GM19395 (cell line): Measurements from ENCODE around the gene SBF2.
A peak's percentile ranks its signal among the peaks of the same experiment; 100 is the strongest.
"Not testable (repeated sequence)": the region's sequence is repeated elsewhere in the genome, so short reads cannot be mapped to it uniquely, and the experiment has no call there.

Experiments used
- ATAC-seq: cut with Tn5 transposase; IDR thresholded peaks from one replicate; pipeline ENCODE4 v1.9.1; 2021; ENCODE audit warnings: mild to moderate bottlenecking, moderate library complexity; ENCODE audit not compliant: unreplicated experiment

Gene SBF2

DNA sequence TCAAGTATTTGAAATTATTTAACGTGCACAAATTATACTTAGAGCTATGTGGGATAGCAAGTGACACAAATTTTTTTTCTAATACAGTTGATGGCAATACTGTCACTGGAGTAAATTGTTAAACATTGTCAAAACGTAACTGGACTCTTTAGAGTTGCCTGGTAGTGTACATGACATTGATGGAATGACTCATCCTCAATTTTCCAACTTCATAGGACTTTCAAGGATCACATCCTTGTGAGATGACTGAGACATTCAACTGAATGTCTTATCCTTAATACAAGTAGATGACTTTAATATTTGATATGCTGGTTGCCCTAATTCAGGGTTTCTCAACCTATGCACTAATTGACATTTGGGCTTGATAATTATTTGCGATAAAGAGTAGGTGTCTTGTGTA is 320.1 kb downstream of the SBF2 start:
- no peak for ATAC-seq

DNA sequence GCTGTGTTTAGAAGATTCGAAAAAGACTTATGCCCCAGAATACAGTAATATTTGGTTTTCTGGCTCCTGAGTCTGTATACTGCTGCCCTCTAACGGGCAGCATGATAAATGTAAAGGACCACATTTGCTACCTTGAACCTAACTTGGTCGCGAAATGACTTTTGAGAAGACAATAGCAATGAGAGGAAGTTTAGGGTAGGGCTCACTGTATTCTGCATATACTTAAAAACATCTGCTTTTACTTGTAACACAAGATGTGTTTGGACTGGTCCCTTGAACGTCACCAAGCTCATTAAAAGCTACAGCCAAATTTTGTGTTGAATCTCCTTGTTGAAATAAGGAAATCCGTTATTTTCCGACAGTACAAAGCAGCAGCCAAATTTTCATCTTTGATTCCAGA is 321.0 kb downstream of the SBF2 start:
- ATAC-seq = no peak

DNA sequence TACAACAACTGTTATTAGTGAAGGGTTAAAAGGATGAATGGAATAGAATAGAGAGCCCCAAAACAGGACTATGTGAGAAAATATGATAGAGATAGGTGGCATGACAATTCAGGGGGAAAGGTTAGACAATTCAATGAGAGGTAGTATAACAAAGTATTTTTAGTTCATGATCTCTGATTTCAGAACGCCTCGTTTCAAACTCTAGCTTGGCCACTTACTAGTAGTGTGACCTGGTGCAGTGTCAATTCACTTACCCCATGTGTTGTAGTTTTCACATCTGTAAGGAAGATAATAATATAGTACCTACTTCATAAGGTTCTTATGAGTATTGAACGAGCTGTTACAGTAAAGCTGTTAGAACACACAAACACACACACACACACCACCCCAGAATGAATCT is 322.1 kb downstream of the SBF2 start:
- no peak for ATAC-seq

DNA sequence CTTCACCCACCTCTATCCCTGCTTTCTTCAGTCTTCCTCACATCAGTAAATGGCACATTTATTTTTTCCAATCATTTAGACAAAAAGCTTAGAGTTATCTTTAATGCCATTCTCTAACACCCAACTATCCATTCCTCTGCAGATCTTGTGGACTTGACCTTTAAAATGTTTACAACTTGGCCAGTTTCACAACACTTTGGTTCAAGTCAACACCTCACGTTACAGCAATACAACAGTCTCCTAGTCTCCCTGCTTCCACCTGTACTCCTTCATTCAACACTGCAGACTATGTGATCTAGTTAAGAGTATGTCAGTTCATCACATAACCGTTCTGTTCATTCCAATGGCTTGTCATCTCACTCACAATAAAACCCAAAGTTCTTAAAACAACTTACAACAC is 325.0 kb downstream of the SBF2 start:
- ATAC-seq = no peak

DNA sequence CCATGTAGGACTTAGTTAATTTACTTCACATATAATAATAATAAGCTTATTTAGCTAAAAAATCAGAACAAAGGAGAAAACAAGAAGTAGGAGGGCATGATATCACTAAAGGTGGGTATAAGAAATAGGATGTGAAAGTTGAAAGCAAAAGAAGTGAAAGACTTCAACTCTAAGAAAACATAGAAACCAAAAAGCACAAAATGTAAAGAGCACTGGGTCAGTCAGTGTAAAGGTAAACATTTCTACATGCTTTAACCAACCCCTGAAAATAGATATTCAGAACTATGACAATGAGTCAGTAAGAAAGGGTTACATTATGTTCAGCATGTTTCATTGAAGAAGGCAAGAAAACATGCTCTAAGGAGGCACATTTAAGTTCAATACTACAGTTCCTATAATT is 331.3 kb downstream of the SBF2 start:
- peak; percentile 98 for ATAC-seq

DNA sequence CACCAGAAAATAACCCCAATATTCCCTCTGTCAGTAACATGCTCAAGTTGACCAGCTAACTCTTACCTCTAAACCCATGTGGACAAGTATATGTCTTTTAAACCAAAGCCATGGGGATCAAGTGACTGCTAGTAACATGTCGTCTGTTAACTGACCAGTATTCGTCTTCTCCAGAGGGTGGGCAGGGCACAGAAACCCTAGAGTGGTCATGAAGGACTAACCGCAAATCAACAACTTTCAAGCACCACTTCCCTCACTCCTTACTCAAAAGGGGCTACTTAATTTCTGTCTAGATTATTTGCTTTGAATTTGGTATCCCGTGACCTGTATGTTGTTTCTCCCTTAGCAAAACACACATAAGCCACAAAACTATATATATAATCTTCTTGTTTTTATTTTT is 336.9 kb downstream of the SBF2 start:
- ATAC-seq = no peak

DNA sequence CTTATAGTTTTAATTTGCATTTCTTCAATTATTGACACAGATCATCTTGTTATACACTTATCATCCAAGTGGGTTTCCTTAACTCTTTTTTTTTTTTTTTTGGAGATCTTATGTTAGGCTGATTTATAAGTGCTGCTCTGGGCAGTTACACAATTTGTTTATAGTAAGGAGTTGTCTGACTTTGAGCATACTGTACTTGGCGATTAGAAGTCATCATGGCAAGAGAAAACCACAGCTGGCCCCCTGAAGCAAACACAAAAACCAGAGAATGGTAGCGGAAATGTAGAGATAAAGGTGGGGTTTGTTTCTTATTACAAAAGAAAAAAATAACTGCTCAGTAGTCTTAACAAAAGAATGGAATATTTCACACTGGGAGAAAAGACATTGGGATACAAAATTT is 337.5 kb downstream of the SBF2 start:
- no peak for ATAC-seq

DNA sequence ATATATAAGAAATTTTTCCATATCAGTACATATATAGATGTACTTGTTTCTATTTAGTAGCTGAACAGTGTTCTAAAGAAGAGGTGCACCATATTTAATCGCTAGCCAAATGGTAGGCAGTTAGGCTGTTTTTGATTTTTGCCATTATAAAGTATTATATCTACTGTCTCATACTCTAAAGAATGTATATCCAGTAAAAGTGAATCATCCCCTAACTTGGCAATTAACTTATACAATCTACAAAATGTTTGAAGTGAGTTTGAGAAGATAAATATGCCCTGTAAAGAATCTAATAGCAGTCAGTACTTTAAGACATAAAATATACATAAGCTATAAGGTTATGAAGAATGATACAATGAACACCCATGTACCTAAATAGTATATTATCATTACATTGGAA is 338.6 kb downstream of the SBF2 start:
- no peak for ATAC-seq

DNA sequence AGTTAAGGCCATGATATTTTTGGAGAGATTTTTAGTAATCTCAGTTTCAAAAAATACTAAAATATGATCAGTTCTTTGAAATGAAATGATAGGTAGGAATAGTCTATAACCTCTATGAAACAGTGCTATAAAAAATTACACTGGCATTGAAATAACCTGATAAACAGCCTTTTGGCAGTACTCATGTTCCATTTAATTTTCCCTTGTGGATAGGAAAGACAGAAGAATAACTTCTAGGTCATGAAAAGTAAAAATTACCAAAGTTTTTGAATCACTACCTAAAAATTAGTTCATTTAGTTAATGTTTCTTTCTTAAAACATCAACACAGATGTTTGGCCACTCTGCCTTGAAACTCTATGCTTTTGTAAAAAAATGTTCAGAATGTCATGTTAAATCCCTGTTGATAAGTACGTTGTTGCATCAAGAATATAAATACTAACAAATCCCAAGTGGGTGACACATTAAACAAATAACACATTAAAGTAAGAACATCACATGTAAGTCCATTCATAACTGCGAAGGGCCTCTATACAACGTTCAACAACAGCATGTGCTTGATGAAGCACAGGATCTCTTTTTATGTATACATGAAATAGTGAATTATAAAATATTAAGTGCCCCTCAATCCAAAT is 339.9 kb downstream of the SBF2 start:
- no peak for ATAC-seq

DNA sequence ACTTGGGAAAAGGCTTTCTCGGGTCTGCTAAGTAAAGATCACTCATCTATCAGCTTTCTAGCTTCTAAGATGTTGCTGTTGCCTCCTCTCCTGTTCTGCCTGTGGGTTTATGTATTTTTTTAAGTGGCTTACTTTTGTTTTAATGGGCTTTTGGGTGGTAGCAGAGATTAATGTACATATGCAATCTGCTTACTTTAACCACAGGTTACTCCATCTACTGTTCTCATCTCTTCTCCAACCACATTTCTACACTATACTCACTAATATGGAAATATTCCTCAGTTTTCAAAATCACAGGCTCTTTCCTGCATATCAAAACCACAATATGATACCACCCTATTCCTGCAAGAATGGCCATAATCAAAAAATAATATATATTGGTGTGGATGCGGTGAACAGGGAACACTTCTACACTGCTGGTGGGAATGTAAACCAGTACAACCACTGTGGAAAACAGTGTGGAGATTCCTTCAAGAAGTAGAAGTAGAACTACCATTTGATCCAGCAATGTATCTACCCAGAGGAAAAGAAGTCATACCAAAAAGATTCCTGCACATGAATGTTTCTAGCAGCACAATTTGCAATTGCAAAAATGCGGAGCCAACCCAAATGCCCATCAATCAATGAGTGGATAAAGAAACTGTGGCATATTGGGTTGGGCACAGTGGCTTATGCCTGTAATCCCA is 341.4 kb downstream of the SBF2 start:
- ATAC-seq = no peak

DNA sequence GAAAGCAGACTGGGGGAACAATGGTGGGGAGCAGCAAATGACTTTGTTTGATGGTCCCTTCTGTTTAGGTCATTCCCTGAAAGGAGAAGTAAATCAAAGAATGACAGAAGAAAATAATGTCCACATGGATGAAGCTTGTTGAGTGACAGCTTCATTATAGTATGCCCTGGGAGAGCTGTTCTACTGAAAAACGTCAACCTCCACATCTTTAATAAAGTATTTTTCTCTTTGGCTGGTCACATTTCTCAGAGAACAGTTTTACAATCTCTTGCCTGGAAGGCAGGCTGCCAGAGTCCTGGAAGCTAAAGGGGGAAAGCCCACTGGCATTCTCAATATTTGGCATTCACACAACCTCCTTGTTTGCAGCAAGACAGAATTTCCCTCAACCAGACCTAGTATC is 342.2 kb downstream of the SBF2 start:
- no peak for ATAC-seq

DNA sequence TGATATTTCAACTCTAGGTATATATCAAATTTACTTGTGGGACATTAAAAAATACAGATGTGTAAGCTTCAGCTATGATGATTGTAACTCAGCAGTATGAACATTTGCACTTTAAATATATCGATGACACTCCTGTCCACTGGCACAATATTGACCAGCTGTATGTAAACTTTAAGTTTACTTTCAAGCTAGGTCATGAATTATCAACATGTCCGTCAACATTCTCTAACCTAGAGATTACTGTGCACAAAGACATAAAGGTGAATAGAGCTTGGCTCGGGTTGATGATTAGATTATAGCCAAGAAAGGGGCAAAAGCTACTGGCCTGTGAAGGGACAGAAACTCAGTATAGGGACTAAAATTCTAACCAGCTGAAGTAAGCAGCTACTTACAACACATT is 343.6 kb downstream of the SBF2 start:
- ATAC-seq = no peak

DNA sequence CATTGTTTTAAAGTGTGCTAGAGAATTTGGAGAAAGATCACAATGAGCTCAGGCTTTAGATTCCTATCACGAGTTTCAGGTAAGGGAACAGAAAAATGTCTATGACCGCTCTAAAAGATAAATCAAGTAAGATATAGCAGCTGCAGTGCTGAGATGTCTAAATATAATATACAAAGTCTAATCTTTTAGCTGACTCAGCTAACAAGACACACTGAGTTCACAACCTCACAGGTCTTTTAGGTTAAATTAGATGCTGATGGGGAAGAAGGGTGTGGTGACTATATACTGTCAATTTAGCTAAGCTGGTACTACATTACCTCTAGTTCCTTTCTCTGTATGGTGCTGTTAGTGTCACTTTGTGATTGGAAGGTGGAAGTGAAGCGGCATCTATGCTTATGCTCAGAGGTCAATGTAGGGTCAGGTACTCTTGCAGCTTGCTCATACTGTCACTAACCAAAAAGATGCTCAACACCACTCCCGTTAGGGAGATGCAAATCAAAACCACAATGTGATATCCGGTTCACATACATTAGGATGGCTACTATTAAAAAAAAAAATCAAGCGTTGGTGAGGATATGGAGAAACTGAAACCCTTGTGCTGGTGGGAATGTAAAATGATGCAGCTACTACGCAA is 346.7 kb downstream of the SBF2 start:
- peak; percentile 71 for ATAC-seq

DNA sequence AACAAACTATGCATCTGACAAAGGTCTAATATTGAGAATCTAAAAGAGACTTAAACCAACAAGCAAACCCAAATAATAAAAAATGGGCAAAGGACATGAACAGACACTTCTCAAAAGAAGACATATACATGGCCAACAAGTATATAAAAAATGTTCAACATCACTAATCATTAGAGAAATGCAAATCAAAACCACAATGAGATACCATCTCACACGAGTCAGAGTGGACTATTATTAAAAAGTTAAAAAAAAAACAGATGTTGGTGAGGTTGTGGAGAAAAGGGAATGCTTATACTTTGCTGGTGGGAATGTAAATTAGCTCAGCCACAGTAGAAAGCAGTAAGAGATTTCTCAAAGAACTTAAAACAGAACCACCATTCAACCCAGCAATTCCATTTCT is 348.3 kb downstream of the SBF2 start:
- not testable (repeated sequence) for ATAC-seq

DNA sequence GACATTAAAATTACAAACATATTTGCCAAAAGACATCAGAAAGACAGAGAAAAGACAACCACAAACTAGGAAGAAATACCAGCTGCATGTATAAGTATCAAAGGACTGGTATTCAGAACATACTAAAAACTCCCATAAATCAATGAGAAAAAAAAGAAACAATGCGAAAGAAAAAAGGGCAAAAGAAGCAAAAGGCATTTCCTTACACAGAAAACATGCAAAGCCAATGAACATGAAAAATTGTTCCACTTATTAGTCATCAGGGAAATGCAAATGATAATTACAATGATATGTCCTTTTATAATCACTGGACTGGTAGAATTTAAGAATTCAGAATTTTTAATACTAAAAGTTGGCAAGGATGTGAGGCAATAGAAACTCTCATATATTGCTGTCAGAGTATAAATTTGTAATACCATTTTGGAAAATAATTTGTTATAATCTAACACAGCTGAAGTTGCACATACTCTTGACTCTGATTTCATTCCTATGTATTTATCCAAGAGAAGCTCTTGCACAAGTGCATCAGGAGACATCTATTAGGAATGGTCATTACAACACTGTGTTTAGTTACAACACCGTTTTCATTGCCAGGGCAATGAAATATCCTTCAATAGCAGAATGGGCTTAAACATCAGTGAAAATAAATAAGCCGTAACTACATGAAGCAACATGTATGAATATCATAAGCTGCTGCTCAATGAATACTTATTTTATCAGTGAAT is 350.5 kb downstream of the SBF2 start:
- no peak for ATAC-seq

DNA sequence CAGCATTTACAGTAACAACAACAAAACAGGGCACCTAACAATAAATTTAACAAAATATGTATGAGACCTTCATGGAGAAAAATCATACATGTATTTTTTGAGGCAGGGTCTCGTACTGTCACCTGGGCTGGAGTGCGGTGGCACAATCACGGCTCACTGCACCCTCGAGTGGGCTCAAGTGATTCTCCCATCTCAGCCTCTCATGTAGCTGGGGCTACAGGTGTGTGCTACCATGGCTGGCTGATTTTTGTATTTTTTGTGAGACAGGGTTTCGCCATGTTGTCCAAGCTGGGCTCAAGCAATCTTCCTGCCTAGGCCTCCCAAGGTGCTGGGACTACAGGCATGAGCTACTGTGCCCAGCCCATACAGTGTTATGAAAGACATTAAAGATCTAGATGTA is 352.0 kb downstream of the SBF2 start:
- ATAC-seq = no peak

DNA sequence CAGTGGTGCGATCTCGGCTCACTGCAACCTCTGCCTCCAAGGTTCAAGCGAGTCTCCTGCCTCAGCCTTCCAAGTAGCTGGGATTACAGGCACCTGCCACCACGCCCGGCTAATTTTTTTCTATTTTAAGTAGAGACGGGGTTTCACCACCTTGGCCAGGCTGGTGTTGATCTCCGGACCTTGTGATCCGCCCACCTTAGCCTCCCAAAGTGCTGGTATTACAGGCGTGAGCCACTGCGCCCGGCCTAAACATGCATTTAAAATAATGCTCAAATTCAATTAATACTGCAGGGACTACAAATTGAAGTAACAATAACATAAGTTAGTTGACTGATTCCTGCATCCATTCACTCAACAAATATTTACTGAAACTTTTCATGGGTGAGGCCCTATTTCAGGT is 354.9 kb downstream of the SBF2 start:
- ATAC-seq = not testable (repeated sequence)

DNA sequence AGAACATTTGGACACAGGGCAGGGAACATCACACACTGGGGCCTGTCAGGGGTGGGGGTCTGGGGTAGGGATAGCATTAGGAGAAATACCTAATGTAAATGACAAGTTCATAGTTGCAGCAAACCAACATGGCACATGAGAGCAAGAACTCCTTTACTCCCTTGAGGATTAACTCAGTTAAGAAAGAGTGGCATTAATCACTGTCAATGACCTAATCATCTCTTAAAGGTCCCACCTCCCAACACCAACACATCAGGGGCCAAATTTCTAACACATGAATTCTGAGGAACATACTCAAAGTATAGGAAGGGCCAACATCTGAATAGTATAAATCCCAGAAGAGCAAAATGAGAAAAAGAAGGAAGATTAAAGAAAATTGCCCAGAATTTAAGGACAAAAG is 357.3 kb downstream of the SBF2 start:
- no peak for ATAC-seq

DNA sequence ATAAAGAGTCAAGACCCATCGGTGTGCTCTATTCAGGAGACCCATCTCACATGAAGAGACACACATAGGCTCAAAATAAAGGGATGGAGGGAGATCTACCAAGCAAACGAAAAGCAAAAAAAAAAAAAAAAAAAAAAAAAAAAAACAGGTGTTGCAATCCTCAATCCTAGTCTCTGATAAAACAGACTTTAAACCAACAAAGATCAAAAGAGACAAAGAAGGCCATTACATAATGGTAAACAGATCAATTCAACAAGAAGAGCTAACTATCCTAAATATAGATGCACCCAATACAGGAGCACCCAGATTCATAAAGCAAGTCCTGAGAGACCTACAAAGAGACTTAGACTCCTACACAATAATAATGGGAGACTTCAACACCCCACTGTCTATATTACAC is 361.2 kb downstream of the SBF2 start:
- ATAC-seq = not testable (repeated sequence)

DNA sequence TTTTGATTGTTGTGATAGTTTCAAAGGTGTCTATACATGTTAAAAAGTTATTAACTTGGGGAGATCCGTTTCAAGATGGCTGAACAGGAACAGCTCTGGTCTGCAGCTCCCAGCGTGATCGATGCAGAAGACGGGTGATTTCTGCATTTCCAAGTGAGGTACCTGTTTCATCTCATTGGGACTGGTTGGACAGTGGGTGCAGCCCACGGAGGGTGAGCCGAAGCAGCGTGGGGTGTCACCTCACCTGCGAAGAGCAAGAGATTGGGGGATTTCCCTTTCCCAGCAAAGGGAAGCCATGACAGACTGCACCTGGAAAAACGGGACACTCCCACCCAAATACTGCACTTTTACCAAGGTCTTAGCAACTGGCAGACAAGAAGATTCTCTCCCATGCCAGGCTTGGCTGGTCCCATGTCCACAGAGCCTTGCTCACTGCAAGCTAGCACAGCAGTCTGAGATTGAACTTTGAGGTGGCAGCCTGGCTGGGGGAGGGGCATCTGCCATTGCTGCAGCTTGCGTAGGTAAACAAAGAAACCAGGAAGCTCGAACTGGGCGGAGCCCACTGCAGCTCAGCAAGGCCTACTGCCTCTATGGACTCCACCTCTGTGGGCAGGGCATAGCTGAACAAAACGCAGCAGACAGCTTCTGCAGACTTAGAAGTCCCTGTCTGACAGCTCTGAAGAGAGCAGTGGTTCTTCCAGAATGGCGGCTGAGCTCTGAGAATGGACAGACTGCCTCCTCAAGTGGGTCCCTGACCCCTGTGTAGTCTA is 363.3 kb downstream of the SBF2 start:
- not testable (repeated sequence) for ATAC-seq

DNA sequence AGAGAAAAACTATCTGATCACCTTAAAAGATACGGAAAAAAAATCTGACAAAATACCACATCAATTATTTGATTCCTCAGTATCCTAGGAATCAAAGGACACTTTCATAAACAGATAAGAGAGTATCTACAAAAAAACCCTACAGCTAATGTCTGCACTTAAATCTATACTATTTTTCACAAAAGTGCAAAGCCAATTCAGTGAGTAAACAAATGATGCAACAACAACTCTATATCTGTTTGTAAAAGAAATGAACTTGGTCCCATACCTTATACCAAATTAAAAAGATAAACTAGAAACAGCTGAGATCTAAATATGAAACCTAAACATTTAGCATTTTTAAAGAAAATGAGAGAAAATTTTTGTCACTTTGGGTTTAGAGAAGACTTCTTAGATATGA is 366.3 kb downstream of the SBF2 start:
- no peak for ATAC-seq
